ENCODE data around the gene RAB1B.
A peak's percentile ranks its signal among the peaks of the same experiment; 100 is the strongest.

The RAB1B gene

DNA sequence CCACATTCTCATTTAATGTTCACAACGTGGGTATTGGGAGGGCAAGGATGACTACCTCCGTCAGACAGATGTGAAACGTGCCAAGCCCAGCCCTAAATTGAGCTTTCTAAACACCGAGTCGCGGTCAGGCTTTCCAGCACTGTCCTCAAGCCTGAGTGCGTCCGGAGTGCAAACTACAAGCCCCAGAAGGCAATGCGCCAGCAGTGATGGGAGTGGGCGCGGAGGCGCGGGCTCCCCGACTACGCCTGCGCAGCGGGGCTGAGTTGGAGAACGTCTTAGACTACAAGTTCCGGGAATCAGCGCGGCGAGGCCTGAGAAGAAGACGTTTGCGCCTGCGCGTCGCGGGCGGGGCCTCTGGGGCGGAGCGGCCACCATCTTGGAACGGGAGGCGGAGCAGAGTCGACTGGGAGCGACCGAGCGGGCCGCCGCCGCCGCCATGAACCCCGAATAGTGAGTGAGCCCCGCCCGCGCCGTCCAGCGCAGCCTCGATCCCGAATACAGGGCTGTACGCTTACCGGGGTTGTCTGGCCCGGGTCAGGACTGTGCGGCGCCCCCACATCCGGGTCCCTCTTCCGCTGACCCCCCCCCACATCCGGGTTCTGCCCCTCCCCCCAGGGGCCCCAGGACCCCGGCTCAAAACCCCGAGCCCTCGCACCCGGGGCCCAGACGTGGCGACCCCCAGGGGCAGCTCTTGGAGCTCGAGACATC is at the start of gene RAB1B:
Gene RAB1B (plus strand): TSS at position 396 of the 708 bp plus-strand sequence. CDS start 41 bp downstream, at position 437.
- DNase-seq (ENCODE audit: low read depth): peak; percentile 94
- TF ChIP-seq, protein P1, sequence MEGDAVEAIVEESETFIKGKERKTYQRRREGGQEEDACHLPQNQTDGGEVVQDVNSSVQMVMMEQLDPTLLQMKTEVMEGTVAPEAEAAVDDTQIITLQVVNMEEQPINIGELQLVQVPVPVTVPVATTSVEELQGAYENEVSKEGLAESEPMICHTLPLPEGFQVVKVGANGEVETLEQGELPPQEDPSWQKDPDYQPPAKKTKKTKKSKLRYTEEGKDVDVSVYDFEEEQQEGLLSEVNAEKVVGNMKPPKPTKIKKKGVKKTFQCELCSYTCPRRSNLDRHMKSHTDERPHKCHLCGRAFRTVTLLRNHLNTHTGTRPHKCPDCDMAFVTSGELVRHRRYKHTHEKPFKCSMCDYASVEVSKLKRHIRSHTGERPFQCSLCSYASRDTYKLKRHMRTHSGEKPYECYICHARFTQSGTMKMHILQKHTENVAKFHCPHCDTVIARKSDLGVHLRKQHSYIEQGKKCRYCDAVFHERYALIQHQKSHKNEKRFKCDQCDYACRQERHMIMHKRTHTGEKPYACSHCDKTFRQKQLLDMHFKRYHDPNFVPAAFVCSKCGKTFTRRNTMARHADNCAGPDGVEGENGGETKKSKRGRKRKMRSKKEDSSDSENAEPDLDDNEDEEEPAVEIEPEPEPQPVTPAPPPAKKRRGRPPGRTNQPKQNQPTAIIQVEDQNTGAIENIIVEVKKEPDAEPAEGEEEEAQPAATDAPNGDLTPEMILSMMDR (conservative IDR thresholded peaks at IDR 0.05; ENCODE audit: low read depth, low read length): no peak
- H3K4me3 ChIP-seq (ENCODE audit: low read length): peak within 1 kb of the TSS; percentile 98

DNA sequence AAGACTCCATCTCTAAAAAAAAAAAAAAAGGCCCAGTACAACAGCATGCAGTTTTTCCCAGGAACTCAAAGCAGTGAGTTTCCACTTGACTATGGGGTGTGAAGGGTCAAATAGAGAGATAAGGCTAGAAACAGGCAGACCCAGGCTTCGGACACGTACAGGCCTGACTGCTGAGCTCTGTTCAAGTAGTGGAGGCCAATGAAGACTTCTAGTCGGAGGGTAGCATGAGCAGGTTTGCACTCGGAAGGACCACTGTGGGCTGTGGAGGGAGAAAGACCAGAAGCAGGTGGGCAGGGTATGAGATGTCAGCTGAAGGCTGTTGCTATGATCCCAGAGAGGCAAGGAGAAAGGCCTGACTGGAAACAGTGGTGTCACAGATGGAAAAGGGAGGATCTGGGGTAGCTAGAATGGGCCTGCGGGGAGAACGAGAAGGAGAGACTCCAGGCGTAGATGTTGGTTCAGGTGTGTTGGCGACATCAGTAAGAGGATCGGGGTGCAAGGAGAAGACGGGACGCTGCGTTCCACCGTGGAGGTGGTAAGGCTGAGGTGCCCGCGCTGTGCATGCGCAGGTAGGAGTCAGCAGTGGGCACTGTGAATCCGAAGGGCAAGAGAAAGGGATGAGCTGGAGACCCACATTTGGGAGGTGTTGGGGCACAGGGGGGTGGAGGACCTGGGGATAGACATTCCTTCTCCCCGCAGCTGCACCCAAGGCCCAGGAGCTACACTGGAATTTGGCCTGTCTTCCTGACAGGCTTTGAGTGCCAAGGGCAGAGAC is 49.4 kb upstream of the RAB1B start:
- DNase-seq (ENCODE audit: low read depth): no peak
- TF ChIP-seq, protein P1 (conservative IDR thresholded peaks at IDR 0.05; ENCODE audit: low read depth, low read length): no peak
- no peak overlapping the region for H3K4me3 ChIP-seq (ENCODE audit: low read length)

DNA sequence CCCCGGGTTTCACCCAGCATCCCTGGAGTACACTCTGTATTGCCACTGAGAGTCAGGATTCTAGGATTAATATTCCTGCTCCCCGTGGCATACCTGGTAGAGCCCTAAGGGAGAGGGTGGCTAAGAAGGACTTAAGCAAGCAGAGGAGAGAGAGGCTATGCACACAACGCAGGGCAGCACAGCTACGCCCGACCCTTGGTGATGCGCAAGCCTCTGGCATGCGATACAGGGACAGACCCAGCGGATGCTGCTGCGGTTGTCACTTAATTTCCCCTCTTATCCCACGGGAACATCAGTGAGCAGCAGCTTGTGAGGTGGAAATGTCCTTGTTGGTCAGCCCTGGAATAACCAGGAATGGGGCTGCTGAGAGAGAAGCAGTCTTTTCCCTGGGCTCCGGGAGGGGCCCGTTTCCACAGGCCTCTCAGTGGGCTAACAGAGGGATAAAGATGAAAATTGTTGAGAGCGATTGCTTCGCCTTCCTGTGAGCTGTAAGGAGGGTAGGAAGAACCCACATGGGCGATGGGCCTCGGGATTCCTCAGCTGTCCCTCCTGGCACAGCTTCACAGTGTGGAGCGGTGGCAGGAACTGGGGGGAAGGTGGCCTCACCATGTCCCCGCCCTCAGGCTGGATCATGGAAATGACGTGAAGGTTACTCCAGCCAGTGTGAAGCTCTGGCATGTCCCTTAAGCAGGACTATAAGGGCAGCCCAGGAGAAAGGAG is 48.4 kb upstream of the RAB1B start:
- DNase-seq (ENCODE audit: low read depth): no peak
- H3K4me3 ChIP-seq (ENCODE audit: low read length): no peak overlapping the region
- TF ChIP-seq, protein P1 (conservative IDR thresholded peaks at IDR 0.05; ENCODE audit: low read depth, low read length): no peak

DNA sequence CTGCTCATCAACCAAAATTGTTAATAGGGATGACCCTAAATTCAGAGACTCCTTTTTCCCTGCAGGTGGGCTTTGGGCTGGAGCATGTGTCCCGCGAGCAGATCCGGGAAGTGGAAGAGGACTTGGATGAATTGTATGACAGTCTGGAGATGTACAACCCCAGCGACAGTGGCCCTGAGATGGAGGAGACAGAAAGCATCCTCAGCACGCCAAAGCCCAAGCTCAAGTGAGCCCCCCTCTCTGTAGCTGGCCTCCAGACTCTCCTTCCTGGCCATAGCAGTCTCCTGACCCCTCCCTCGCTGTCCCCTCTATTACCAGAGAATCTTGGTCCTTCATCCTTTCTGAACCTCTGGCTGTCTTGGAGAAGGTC is 47.9 kb upstream of the RAB1B start:
- no peak for DNase-seq (ENCODE audit: low read depth)
- no peak overlapping the region for H3K4me3 ChIP-seq (ENCODE audit: low read length)
- TF ChIP-seq, protein P1 (conservative IDR thresholded peaks at IDR 0.05; ENCODE audit: low read depth, low read length): no peak

DNA sequence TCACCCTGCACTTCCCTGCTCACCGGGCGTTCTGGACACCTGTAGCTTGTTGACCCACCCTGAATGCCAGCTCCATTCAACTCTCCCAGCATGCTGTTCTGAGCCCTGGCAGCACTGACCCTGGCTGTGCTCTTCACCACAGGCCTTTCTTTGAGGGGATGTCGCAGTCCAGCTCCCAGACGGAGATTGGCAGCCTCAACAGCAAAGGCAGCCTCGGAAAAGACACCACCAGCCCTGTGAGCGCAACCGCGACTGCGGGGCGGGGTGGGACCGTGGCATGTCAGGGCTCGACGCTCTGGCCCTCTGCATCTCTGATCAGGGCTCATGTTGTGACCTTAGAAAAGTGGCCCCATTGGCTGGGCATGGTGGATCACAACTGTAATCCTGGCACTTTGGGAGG is 47.4 kb upstream of the RAB1B start:
- TF ChIP-seq, protein P1 (conservative IDR thresholded peaks at IDR 0.05; ENCODE audit: low read depth, low read length): no peak
- no peak overlapping the region for H3K4me3 ChIP-seq (ENCODE audit: low read length)
- DNase-seq (ENCODE audit: low read depth): no peak

DNA sequence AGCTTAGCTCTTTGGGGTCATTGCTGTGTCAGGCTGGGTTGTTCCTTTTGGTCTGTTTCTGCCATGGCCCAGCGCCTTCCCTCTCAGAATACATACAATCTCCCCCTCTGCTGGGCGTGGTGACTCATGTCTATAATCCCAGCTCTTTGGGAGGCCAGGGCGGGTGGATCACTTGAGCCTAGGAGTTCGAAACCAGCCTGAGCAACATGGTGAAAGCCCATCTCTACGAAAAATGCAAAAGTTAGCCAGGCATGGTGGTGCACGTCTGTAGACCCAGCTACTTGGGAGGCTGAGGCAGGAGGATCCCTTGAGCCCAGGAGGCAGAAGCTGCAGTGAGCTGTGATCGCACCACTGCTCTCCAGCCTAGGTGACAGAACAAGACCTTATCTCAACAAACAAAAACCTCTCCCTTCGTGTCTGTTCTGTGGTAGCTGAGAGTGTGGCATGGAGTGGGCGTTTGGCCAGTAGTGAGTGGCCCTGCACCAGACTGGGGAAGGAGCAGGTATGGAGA is 46.7 kb upstream of the RAB1B start:
- no peak for DNase-seq (ENCODE audit: low read depth)
- TF ChIP-seq, protein P1 (conservative IDR thresholded peaks at IDR 0.05; ENCODE audit: low read depth, low read length): no peak
- no peak overlapping the region for H3K4me3 ChIP-seq (ENCODE audit: low read length)

Data from retinal pigment epithelial cell (primary cell).